Caki2 (cell line): ENCODE measurements around the gene MYO3B. TPM values are rescaled to one million over a fixed set of nuclear protein-coding genes. Genes with fewer than 3 reads are reported as not detected.

Experiments used
- DNase-seq: peaks from one replicate; pipeline ENCODE4 v3.0.0-alpha.2; 2015; ENCODE audit warnings: low read depth
- in situ Hi-C: cut with HindIII; loops from 2 replicates; pipeline ENCODE4 v1.10.0; 2016; ENCODE audit warnings: low sequenced_read_pairs, low pct_unique_long_range_greater_than_20kb, mixed read lengths
- total RNA-seq: library from RNA; depleted of rRNA; stranded (reverse); fragments of >200 nt; shearing (Covaris generic); gene quantifications from 2 replicates; pipeline ENCODE4 v1.2.3, GENCODE V29; 2014; ENCODE audit warnings: low replicate concordance; rRNA removed

MYO3B gene
- 0.07 TPM in 1 of 2 replicates, not detected in the other for total RNA-seq

DNA sequence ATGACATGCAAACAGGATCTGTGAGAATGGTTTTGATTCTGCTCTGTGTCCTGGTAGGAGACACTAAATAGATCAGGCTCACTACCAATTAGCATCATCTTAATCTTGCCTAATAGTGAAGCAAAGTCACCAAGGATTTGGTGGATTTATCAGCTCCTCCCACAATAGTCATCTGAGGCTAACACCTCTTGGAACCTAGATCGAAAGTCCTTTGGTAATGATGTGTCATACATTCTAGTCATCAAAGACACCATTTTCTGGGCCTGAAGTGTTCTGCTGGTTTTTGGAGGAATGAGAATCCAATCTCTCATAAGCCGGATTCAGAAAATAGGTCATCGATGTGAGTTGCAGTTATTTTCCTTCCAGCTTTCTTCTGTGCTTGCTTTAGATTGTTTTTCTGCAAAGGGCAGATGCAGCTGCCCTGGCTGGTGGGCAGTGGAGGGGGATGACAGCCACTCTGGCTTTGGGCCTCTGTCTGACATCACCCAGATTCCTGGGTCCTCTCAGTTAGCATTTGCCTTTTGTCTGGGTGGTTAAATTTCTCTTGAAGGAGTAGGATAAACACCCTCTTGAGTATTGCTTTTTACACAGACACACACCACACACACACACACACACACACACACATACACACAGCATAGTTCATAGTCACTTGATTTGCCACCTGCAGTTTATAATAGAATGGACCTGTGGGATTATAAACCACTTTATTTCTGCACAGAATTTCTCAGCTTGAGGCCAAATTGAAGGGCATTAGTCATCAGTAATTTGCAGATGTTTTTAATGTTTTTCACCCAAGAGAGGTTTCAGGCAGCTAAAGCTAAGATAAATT is at the start of gene MYO3B:
TSS of gene MYO3B (plus strand) at position 198 of the 832 bp plus-strand sequence. CDS start at position 339, 141 bp downstream.
- no peak for DNase-seq
- in situ Hi-C loops: no loop called here

DNA sequence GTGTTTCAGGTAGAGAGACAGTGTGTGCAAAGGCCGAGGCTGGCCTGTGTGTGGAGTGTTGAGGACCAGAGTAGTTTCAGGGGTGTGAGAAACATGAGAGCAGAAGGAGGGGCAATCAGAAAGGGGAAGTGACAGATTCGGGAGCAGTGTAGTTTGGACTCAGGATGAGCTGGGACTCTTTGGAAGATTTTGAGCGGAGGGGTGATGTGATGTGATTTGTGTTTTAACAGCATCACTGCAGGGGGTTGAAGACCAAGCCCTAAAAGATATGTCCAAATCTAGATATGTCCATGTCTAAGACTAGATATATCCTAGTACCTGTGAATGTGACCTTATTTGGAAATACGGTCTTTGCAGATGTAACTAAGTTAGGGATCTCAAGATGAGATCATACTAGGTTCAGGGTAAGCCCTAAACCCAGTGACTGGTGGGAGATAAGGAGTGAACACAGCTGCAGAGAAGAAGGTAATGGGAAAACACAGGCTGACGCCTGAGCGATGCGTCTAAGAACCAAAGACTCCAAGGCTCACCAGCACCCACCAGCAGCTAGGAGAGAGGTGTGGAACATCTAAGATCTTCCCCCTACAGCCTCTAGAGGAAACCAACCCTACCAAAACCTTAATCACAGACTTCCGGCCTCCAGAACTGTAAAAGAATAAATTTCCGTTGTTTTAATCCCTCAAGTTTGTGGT is 38.5 kb upstream of the MYO3B start:
- in situ Hi-C loops: no loop called here
- DNase-seq: no peak

DNA sequence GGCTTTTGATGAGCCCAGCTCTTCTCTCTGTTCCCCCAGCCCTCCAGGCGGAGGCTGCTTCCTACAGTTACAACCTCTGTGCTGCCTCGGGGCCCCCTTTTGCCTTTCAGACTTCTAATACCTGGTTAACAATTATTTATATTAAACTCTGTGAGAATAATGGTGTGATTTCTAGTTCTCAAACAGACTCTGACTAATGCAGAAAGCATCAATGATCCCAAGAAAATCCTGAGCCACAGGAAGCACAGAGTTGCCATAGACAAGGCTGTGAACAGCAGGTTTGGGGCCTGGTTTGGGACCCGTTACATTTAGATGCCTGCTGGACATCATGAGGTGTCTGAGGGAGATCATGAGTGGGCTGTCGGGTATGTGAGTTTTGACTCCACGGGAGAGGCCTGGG is 37.4 kb upstream of the MYO3B start:
- in situ Hi-C loops: no loop called here
- no peak for DNase-seq

DNA sequence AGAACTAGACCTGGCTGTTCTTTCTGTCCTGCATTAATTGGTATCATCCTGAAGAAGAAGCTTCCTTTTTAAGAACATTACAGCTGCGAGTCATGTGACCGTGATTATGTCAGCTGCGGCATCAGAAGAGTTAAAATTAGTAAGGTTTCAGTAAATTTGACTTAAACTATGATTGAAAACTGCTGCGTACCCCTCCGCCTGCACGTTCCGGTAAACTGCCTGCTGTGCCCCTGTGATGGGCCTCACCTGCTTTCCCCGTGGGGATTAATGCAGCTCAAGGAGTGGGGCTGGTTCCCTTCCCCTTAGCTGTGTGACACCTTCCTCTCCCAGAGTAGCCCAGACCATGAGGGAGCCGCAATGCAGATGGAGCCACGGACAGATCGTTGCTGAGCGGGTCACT is 36.1 kb upstream of the MYO3B start:
- in situ Hi-C loops: no loop called here
- no peak for DNase-seq

DNA sequence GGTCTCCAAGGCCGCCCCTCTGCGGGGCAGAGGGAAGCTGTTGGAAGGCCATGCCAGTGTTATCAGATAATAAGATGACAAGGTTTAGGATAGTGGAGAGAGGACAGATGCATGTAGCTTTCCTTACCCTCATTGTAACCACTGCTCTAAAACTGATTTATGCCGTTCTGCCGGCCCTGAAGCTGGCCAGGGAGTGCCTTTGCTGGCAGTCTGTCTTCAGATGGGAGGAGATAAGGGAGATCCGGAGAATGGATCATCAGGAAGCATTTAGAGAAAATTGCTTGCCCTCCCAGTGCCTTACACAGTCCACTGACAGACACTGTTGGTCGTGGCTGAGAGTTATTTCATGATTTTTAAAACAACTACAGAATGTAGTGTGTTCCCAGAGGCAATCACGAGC is 35.4 kb upstream of the MYO3B start:
- in situ Hi-C loops: no loop called here
- DNase-seq: no peak

GRCh38 chr2:170143045-170143717 is 34.8 kb upstream of the MYO3B start:
- no peak for DNase-seq
- in situ Hi-C loops: no loop called here

DNA sequence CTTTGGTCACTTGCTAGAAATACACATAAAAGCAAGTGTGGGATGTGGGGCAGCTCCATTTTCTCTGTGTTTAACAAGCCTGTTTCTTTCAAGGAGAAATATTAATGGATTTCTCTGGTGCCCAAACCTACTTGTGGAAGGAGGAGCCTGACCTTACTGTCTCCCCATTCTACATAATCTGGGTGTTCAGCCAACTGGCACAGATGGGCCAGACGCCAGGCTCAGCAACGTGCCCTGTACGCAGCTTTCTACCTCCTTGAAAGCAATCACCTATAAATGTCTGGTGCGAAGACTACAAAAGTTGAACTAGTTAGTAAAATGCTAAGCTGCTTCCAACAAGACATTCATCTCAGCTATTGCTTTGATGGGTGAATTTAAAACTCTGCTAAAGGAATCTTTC is 33.2 kb upstream of the MYO3B start:
- peak; percentile 28 for DNase-seq
- in situ Hi-C loops: no loop called here

DNA sequence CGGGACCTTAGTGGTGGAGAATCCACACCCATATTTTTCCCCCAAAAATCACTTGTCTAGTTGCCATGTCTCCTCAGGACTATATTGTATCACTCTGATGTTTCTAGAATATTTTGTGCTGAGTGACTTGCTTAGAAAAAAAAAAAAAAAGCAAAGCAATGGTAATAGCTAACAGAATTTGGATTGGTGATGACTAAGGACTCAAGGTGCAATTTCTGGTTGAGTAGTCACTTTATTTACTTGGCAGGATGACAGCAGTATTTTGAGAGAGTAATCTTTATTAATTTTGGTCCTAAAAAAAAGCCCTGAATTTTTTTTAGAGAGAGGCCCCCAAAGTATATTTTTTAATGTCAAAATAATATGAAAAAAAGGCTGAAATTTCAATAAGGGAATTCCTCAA is 32.8 kb upstream of the MYO3B start:
- DNase-seq: peak; percentile 37
- in situ Hi-C loops: no loop called here

GRCh38 chr2:170145675-170146432 is 32.1 kb upstream of the MYO3B start:
- in situ Hi-C loops: no loop called here

DNA sequence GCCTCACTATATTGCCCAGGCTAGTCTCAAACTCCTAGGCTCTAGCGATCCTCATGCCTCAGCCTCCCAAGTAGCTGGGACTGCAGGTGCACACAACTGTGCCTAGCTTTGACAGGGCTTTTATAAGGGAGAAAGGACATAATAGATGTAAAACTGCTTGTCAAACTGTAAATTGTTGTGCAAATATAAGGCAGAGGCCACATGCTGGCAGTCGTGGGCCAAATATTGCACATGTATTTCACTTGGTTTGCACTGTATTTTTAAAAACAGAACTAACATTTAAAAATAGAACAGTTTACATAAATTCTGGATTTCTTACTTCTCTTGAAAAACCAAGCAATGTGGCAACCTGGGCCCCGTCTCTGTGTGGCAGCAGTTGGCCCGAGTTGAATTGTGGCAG is 31.2 kb upstream of the MYO3B start:
- in situ Hi-C loops: no loop called here
- DNase-seq: no peak

More at GRCh38 chr2:170145675-170146432, 32.1 kb upstream of the MYO3B start:
- DNase-seq: no peak

DNA sequence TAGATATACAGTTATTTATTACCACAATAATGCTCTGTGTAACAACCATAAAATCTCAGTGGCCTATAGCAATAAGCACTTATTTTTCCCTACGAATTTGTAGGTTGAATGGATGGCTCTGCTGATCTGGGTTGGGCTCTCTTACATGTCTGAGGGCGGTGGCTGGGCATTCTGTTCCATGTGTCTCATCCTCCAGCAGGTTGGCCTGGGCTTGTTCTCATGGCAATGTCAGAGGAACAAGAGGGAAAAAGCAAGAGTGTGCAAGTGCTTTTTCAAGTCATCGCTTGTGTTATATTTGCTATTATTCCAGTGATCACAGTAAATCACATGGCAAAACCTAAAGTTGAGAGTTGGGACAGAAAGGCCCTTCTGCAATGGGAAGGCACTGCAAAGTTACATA is 30.4 kb upstream of the MYO3B start:
- no peak for DNase-seq
- in situ Hi-C loops: no loop called here

DNA sequence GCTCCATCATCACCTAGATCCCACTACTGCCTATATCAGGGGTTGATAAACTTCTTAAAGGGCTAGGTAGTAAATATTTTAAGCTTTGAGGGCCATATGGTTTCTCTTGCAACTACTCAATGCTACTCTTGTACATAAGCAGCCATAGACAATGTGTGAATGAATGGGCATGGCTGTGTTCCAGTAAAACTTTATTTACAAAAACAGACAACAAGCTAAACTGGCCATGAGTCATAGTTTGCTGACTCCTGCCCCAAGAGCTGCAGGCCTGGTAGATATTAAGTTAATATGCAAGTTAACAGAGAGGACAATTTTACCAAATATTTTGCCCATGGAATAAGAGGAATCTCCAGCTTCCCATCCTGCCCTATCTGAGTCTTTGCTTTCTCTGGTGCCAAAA is 29.8 kb upstream of the MYO3B start:
- DNase-seq: no peak
- in situ Hi-C loops: no loop called here

DNA sequence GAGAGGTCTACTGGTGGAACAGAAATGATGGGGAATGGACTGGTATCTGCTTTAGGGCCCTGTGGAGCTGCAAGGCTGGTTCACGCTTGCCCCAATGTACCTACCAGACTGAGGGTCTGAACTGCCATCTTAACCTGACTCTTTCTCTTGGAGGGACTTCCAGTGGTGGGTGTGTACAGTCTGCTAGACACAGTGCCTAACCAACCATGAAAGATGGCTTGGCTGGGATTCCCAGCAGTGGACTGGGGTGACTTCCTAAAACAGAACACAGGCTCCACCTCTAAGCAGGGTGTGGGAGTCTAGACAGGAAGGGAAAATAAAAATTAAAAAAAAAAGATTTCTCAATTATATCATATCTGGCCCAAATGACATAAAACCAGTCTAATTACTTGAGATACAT is 25.5 kb upstream of the MYO3B start:
- no peak for DNase-seq
- in situ Hi-C loops: no loop called here

DNA sequence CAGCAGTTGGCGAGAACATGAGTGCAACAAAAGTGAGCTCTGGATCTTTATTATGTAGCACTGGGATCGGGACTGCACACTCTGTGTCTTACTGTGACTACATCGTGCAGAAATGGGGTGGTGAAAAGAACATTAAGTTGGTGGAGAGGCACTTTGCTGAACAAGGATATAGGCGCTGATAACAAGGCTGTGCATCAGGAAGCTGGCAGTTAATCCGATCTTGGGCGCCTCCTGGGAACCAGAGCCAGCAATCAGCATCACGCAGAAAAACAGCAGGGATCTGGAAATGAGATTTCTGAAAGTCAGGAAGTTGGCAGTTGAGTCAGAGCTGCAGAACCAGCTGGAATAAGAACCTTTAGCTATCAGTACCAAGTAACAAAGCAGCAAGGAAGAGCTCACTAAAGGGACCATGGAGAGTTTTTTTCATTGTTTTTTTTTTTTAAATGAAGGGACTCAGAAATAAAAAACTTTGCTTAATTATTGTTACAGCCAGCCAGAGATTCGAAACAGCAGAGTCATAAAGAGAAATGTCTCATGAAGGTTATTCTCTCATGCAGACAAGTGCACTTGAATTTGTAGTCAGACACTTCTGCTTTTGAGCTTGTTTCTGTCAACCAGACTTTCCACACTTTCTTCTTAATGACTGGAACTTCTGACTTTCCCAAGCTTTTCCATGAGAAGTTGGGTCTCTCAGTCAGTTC is 22.8 kb upstream of the MYO3B start:
- no peak for DNase-seq
- in situ Hi-C loops: no loop called here

DNA sequence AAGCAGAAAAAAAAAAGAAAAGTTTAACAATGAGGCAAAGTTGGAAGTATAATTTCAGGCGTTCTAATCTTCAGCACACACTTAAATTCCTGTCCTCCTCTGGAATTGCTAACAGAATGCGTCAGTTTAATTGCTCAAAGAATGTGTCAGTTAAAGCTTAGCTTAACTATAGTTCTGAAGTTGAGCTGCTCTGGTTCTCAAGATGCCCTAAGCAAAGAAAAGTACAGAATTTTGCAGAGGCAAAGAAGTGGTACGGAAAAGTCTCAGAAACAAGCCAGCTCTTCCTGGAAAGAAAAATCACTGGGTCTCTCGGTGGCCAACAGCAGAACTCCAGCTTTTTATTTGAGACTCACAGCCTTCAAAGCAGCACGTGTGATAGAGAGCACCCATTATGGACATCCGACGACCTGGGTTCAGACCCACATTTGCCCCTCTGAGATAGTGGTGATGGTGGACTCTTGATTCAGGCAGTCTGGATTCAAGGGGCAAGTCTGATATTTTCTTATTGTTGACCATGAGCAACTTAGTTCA is 22.2 kb upstream of the MYO3B start:
- DNase-seq: no peak
- in situ Hi-C loops: no loop called here

DNA sequence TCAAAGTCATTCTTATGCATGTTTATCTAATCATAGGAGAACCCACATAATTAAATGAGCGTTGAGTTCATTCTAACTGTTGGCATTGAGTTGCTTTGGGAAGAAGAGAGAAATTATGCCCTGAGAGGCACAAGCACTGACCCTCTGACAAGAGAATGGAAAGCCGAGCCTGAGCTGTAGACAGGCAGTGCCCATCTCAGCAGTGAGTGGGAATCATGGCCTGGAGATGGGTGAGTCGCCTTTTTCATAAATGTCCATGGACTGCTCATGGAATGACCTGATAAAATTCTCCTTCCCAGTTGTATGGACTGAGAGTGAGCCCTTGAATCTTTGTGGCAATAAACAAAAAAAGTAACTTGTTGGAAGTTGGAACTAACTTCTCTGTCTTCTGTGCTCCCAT is 21.4 kb upstream of the MYO3B start:
- no peak for DNase-seq
- in situ Hi-C loops: no loop called here

DNA sequence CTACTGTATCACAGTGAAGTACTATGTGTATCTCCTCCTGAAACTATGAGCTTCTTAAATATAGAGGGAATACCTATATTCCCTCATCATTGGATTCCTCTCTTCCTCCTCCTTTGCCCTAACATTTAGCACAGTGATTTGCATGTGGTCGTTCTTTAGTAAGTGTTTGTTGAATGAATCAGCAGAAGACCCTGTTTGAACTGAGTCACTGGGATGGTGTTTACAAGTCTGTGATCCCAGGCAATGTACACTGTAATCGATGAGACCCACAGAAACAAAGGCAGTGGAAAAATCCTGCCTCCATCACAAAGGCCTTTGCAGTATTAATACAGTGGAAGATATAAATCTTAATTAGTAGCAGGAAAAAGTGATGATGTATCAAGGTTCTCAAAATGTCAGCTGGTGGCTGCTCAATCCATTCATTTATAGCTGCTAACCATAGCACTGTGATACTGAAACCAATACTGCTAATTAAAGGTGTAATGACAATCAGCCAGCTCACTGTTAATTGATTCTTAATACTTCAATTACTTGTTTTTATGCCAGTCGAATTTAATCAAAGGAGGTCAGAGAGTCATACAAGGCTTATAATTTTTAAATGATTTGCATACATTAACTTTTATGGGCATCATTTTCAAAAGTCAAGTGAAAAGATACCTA is 20.8 kb upstream of the MYO3B start:
- in situ Hi-C loops: no loop called here
- no peak for DNase-seq
